ENCODE data around the gene FAHD1. TPM values are rescaled to one million over a fixed set of nuclear protein-coding genes. Genes with fewer than 3 reads are reported as not detected.
"Not testable (repeated sequence)": the region's sequence is repeated elsewhere in the genome, so short reads cannot be mapped to it uniquely, and the experiment has no call there.

FAHD1 gene
- total and polyA plus RNA-seq, 2 experiments from 2014 or later = 39.7 to 40.9 TPM

DNA sequence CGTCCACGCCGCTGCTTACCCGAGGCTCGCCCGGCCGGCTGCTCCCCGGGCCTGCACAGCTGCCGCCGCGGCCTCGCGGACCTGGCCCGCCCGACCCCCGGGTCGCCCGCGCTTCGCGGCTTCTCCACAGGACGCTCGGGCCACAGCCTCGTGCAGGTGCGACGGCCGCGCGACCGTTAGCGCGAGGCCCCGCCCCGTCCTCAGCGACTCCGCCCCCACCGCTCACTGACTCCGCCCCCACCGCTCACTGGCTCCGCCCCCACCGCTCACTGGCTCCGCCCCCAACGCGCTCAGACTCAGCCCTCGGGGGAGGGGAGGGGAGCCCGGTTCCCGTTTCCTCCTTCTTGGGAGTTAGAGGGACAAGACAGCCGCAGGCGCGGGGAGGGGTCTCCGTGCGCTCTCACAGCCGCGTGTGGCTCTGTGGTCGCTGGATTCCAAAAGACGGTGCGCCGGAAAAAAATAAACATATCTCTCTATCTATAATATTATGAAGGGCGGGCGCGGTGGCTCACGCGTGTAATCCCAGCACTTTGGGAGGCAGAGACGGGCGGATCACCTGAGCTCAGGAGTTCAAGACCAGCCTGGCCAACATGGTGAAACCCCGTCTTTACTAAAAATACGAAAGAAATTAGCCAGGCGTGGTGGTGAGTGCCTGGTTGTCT is 45.1 kb downstream of the FAHD1 start, which contains the start of gene MEIOB:
MEIOB (minus strand) TSS at position 191 of the 662 bp plus-strand sequence. CDS start 3,989 bp downstream, outside the sequence.
- Histone ChIP-seq H4K20me1 (ENCODE audit: insufficient read depth) (no peaks in the 10 kb centered on the region), H3F3A (ENCODE audit: insufficient read depth) (peaks cover 11% of the 10 kb centered on the region), H3K9ac (no peak within 1 kb of the TSS), H3K9me2 (ENCODE audit: insufficient read depth) (no peaks in the 10 kb centered on the region), H3K4me3 (peak within 1 kb of the TSS; percentile 59), H3K36me3 (ENCODE audit: low read depth) (no peaks in the 10 kb centered on the region), H3K27ac (no peak within 1 kb of the TSS), H2AFZ (peak within 1 kb of the TSS; percentile 59), H3K4me2 (ENCODE audit: unreplicated experiment) (peak within 1 kb of the TSS; percentile 54), H3K79me2 (ENCODE audit: insufficient read depth) (no peaks in the 10 kb centered on the region), H3K27me3 (replicated peaks; ENCODE audit: insufficient read depth) (peaks cover 16% of the 10 kb centered on the region), H3K4me1 (ENCODE audit: insufficient read depth) (peaks cover 10% of the 10 kb centered on the region), H3K9me3 (ENCODE audit: low read depth) (no peaks in the 10 kb centered on the region)
- 8% methylated on average over 21 to 64 of the region's 68 CpGs for WGBS, 2 experiments (ENCODE audit: low coverage in 1 of 2, low lambda C conversion rate in 2 of 2, missing lambda C conversion rate in 2 of 2)
- TF ChIP-seq EZH2 (IDR thresholded peaks at IDR 0.05; ENCODE audit: insufficient read depth, poor library complexity, severe bottlenecking) = no peak
- no peak for TF ChIP-seq EZH2phosphoT487 (IDR thresholded peaks at IDR 0.05; ENCODE audit: insufficient read depth, low read depth)
- in situ Hi-C loops (cut with MboI) = no loop called here
- DNase-seq = peak; percentile 54

DNA sequence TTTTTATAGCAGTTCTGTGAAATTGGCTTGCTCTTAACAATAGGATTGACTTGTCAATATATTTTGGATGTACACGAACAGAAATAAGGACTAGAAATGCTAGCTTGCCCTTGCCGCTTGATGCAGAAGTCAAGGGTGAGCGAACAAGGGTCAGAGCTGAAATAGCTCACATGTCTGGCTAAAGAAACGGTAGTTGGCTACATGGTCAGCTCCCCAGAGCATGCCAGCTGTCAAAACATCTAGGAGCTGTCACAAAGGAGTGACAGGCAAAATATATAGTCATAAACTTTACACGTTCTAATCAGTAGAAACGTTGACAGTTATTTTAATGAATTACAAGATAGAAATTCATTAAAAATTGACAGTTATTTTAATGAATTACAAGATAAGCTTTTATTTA is 47.8 kb downstream of the FAHD1 start:
- Histone ChIP-seq H2AFZ (no peak overlapping the region), H3K27ac (no peak overlapping the region), H3F3A (ENCODE audit: insufficient read depth) (peaks cover 11% of the 10 kb centered on the region), H3K4me2 (ENCODE audit: unreplicated experiment) (no peak overlapping the region), H3K79me2 (ENCODE audit: insufficient read depth) (no peaks in the 10 kb centered on the region), H3K4me3 (no peak overlapping the region), H3K27me3 (replicated peaks; ENCODE audit: insufficient read depth) (peaks cover 31% of the 10 kb centered on the region), H3K36me3 (ENCODE audit: low read depth) (no peaks in the 10 kb centered on the region), H3K9ac (no peak overlapping the region), H3K9me2 (ENCODE audit: insufficient read depth) (no peaks in the 10 kb centered on the region), H3K9me3 (ENCODE audit: low read depth) (no peaks in the 10 kb centered on the region), H3K4me1 (ENCODE audit: insufficient read depth) (peaks cover 10% of the 10 kb centered on the region), H4K20me1 (ENCODE audit: insufficient read depth) (no peaks in the 10 kb centered on the region)
- TF ChIP-seq EZH2phosphoT487 (IDR thresholded peaks at IDR 0.05; ENCODE audit: insufficient read depth, low read depth) (no peak), EZH2 (IDR thresholded peaks at IDR 0.05; ENCODE audit: insufficient read depth, poor library complexity, severe bottlenecking) (no peak)
- DNase-seq = no peak
- in situ Hi-C loops (cut with MboI) = no loop called here
- WGBS, 2 experiments (ENCODE audit: low coverage in 1 of 2, low lambda C conversion rate in 2 of 2, missing lambda C conversion rate in 2 of 2) = 62 to 64% methylated on average over 6 of the region's 6 CpGs

DNA sequence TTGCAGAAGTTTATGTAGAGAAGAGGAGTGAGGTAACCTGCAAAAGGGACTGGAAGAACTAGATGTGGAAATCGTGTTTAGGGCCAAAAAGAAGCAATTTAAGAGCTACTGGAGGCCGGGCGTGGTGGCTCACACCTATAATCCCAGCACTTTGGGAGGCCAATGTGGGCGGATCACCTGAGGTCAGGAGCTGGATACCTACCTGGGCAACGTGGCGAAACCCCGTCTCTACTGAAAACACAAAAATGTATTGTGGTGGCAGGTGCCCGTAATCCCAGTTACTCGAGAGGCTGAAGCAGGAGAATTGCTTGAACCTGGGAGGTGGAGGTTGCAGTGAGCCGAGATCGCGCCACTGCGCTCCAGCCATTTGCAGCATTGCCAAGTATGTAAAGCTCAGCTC is 49.1 kb downstream of the FAHD1 start:
- in situ Hi-C loops (cut with MboI); H3K9me3 ChIP-seq (ENCODE audit: low read depth); H3K79me2 ChIP-seq (ENCODE audit: insufficient read depth); H3K9ac ChIP-seq; H3F3A ChIP-seq (ENCODE audit: insufficient read depth); H3K4me2 ChIP-seq (ENCODE audit: unreplicated experiment); DNase-seq; H3K27ac ChIP-seq; H3K4me1 ChIP-seq (ENCODE audit: insufficient read depth); H2AFZ ChIP-seq; H4K20me1 ChIP-seq (ENCODE audit: insufficient read depth); H3K9me2 ChIP-seq (ENCODE audit: insufficient read depth); H3K36me3 ChIP-seq (ENCODE audit: low read depth); H3K4me3 ChIP-seq: not testable (repeated sequence)
- 66 to 69% methylated on average over 13 of the region's 13 CpGs for WGBS, 2 experiments (ENCODE audit: low coverage in 1 of 2, low lambda C conversion rate in 2 of 2, missing lambda C conversion rate in 2 of 2)
- peaks cover 32% of the 10 kb centered on the region for H3K27me3 ChIP-seq (replicated peaks; ENCODE audit: insufficient read depth)

DNA sequence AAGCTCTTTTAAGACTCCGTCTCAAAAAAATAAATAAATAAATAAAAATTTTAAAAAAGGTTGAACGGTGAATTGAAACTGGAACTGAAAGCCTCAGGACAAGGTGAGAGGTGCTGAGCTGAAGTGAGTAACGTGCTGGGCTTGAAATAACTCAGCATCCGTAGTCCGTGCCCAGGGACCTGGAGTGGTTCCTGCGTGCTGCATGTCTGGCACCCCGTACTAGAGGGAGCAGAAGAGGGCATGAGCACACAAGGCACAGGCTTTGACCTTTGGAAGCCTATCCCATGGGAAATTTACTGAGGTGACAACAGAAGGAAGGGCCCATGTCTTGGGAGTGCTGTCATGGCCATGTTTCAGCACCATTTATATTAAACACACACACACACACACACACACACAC is 49.5 kb downstream of the FAHD1 start:
- WGBS, 2 experiments (ENCODE audit: low coverage in 1 of 2, low lambda C conversion rate in 2 of 2, missing lambda C conversion rate in 2 of 2) = 60 to 66% methylated on average over 7 of the region's 7 CpGs
- no peak overlapping the region for H3K27ac ChIP-seq
- H3K27me3 ChIP-seq (replicated peaks; ENCODE audit: insufficient read depth) = peaks cover 36% of the 10 kb centered on the region
- H2AFZ ChIP-seq = no peak overlapping the region
- H3K4me2 ChIP-seq (ENCODE audit: unreplicated experiment) = no peak overlapping the region
- H3K4me3 ChIP-seq = no peak overlapping the region
- TF ChIP-seq EZH2phosphoT487 (IDR thresholded peaks at IDR 0.05; ENCODE audit: insufficient read depth, low read depth) (no peak), EZH2 (IDR thresholded peaks at IDR 0.05; ENCODE audit: insufficient read depth, poor library complexity, severe bottlenecking) (no peak)
- no peaks in the 10 kb centered on the region for H3F3A ChIP-seq (ENCODE audit: insufficient read depth)
- no peaks in the 10 kb centered on the region for H3K9me3 ChIP-seq (ENCODE audit: low read depth)
- no peaks in the 10 kb centered on the region for H3K4me1 ChIP-seq (ENCODE audit: insufficient read depth)
- H3K36me3 ChIP-seq (ENCODE audit: low read depth) = no peaks in the 10 kb centered on the region
- H3K9ac ChIP-seq = no peak overlapping the region
- no peaks in the 10 kb centered on the region for H3K79me2 ChIP-seq (ENCODE audit: insufficient read depth)
- DNase-seq = no peak
- no peaks in the 10 kb centered on the region for H3K9me2 ChIP-seq (ENCODE audit: insufficient read depth)
- H4K20me1 ChIP-seq (ENCODE audit: insufficient read depth) = no peaks in the 10 kb centered on the region
- in situ Hi-C loops (cut with MboI) = no loop called here

DNA sequence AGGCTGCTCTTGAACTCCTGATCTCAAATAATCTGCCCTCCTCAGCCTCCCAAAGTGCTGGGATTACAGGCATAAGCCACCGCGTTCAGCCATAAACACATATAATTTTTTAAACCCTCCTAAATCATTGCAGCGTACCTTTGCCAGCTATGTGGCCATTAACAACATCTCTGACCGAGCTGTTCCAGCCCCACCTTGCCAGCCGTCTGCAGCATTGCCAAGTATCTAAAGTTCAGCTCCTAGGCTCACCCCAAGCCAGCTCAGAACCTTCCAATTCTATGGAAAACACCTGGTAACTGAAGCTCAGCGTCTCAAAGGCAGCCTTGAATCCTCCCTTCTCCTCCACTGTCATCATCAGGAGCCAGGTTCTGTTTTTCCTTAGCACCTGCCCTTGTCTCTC is 50.1 kb downstream of the FAHD1 start:
- Histone ChIP-seq H2AFZ (no peak overlapping the region), H3K4me1 (ENCODE audit: insufficient read depth) (no peaks in the 10 kb centered on the region), H3F3A (ENCODE audit: insufficient read depth) (no peaks in the 10 kb centered on the region), H3K9me3 (ENCODE audit: low read depth) (no peaks in the 10 kb centered on the region), H3K9me2 (ENCODE audit: insufficient read depth) (no peaks in the 10 kb centered on the region), H4K20me1 (ENCODE audit: insufficient read depth) (no peaks in the 10 kb centered on the region), H3K4me2 (ENCODE audit: unreplicated experiment) (no peak overlapping the region), H3K4me3 (no peak overlapping the region), H3K36me3 (ENCODE audit: low read depth) (no peaks in the 10 kb centered on the region), H3K27me3 (replicated peaks; ENCODE audit: insufficient read depth) (peaks cover 36% of the 10 kb centered on the region), H3K27ac (no peak overlapping the region), H3K79me2 (ENCODE audit: insufficient read depth) (no peaks in the 10 kb centered on the region), H3K9ac (no peak overlapping the region)
- TF ChIP-seq EZH2phosphoT487 (IDR thresholded peaks at IDR 0.05; ENCODE audit: insufficient read depth, low read depth) (no peak), EZH2 (IDR thresholded peaks at IDR 0.05; ENCODE audit: insufficient read depth, poor library complexity, severe bottlenecking) (no peak)
- WGBS, 2 experiments (ENCODE audit: low coverage in 1 of 2, low lambda C conversion rate in 2 of 2, missing lambda C conversion rate in 2 of 2) = 41 to 50% methylated on average over 6 of the region's 6 CpGs
- in situ Hi-C loops (cut with MboI) = no loop called here
- no peak for DNase-seq

Data from GM23248 (cell line).